ENCODE measurements around the gene AKR1C1.

GRCh38 chr10:4984971-4985594, 21.9 kb downstream of the AKR1C1 start:
- TF ChIP-seq POLR2A (IDR thresholded peaks at IDR 0.05; ENCODE audit: low read depth, low read length): no peak
- TF ChIP-seq POLR2AphosphoS5 (IDR thresholded peaks at IDR 0.05; ENCODE audit: low read depth, low read length): no peak
- TF ChIP-seq TAF1 (IDR thresholded peaks at IDR 0.05; ENCODE audit: borderline replicate concordance, low read depth, low read length): no peak

All from GM12892 (cell line).